Kidney (tissue), 14 donors: ENCODE measurements around the gene TAGLN2. TPM values are rescaled to one million over a fixed set of nuclear protein-coding genes. Genes with fewer than 3 reads are reported as not detected.

Experiments
- DNase-seq, 5 donors: peaks; one replicate each; pipeline ENCODE4 v3.0.0-alpha.2; 2013 to 2020
- FAIRE-seq: peaks from 2 replicates; lab custom pipeline; 2012; peaks lifted over from hg19 to GRCh38; lab: Jason Lieb, UNC
- H3K27ac ChIP-seq, 2 donors: one replicate each; pipeline ENCODE4 v1.7.0; 2013; ENCODE audit warnings: low read depth in 2 of 2, low read length in 2 of 2, inconsistent platforms in 1 of 2
- H3K27me3 ChIP-seq: one replicate; pipeline ENCODE4 v1.7.1; 2013; ENCODE audit warnings: low read length, inconsistent platforms; ENCODE audit not compliant: control insufficient read depth, insufficient read depth
- H3K36me3 ChIP-seq, 3 donors: one replicate each; pipeline versions ENCODE4 v1.7.0 to v1.7.1; 2013; ENCODE audit warnings: low read length in 3 of 3, control low read depth in 1 of 3, inconsistent platforms in 1 of 3; ENCODE audit not compliant: insufficient read depth in 3 of 3, control insufficient read depth in 2 of 3
- H3K4me1 ChIP-seq, 3 donors: one replicate each; pipeline versions ENCODE4 v1.7.0 to v1.7.1; 2013; ENCODE audit warnings: low read length in 3 of 3, inconsistent platforms in 1 of 3, low read depth in 1 of 3; ENCODE audit not compliant: control insufficient read depth in 2 of 3, insufficient read depth in 2 of 3
- H3K4me3 ChIP-seq, 3 donors: one replicate each; pipeline versions ENCODE4 v1.7.0 to v1.8.1; 2013; ENCODE audit warnings: low read length in 3 of 3, control low read depth in 1 of 3, inconsistent platforms in 1 of 3
- H3K9ac ChIP-seq, 3 donors: one replicate each; pipeline versions ENCODE4 v1.7.0 to v1.7.1; 2013; ENCODE audit warnings: low read length in 3 of 3, control low read depth in 1 of 3, inconsistent platforms in 1 of 3
- H3K9me3 ChIP-seq, 3 donors: one replicate each; pipeline versions ENCODE4 v1.7.0 to v1.7.1; 2013; ENCODE audit warnings: low read length in 3 of 3, control low read depth in 1 of 3, inconsistent platforms in 1 of 3; ENCODE audit not compliant: control insufficient read depth in 2 of 3, insufficient read depth in 1 of 3
- CTCF ChIP-seq: IDR thresholded peaks from 3 replicates; pipeline ENCODE4 v1.5.1; 2012; ENCODE audit warnings: mild to moderate bottlenecking, moderate library complexity, borderline replicate concordance; ENCODE audit not compliant: insufficient read depth; ENCODE audit errors: extremely low read depth
- intact Hi-C: fragments of 100-400 bp; cut with DNase I; formaldehyde crosslinking; loops from one replicate; pipeline ENCODE4 v1.11.1; 2022
- polyA plus RNA-seq: library from polyadenylated mRNA; stranded (reverse); fragments of 350-450 nt; fragmentation: Illumina TruSeq; extraction: RNeasy Lipid Tissue Mini Kit (QIAGEN cat#74804); gene quantifications from one replicate; pipeline ENCODE4 v1.2.3, GENCODE V29; 2014; ENCODE audit warnings: low read depth, low replicate concordance; ENCODE audit not compliant: insufficient read depth
- total RNA-seq: library from RNA; stranded (reverse); fragmentation: NEBNext Ultra II Directional; extraction: Animal tissue kit (Norgen Biotek cat#: 25700); gene quantifications from one replicate; pipeline ENCODE4 v1.2.1, GENCODE V29; 2021
- donor health status: control.
- donor health status: control.
- donor health status: control.
- donor health status: control.
- donor health status: control.
- donor health status: DM: yes; HTN: yes; CAD: no.
- donor health status: Normal renal cell carcinoma (clear cell type).

The TAGLN2 gene
- total and polyA plus RNA-seq, 2 donors from 2014 or later = 223 to 358 TPM

GRCh38 chr1:159930634-159931033 is 5.3 kb upstream of the TAGLN2 start:
- Histone ChIP-seq H3K36me3 (no peaks in the 10 kb centered on the region), H3K27me3 (no peaks in the 10 kb centered on the region), H3K4me1 (peaks cover 0 to 7% (median 0%) of the 10 kb centered on the region in 3 donors), H3K27ac (no peak overlapping the region), H3K9ac (no peak overlapping the region), H3K9me3 (no peaks in the 10 kb centered on the region), H3K4me3 (no peak overlapping the region)
- no peak for TF ChIP-seq CTCF
- FAIRE-seq (no peak), DNase-seq (peak in 1 of 5 donors; percentile 59)
- intact Hi-C loops = no loop called here

DNA sequence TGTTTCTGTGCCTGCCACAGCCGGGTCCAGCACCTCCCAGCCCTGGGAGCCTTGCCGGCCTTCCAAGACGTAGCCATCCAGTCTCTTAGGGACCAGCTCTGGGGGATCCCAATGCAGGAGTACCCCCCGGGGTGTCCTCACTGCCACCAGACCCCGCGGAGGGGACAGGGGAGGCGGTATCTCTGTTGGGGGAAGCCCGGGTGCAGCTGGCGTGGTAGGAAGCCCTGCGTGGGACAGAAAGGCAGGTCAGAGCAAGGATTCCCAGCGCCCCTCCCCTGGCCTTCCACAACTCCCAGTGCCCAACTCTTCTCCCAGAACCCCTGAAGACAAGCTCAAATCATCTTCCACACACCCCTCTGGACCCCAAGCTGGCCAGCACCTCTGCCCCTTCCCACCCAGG is 4.9 kb upstream of the TAGLN2 start:
- no peaks in the 10 kb centered on the region for H3K36me3 ChIP-seq
- FAIRE-seq (no peak), DNase-seq (peak in 1 of 5 donors; percentile 77)
- H3K27ac ChIP-seq = no peak overlapping the region
- intact Hi-C loops = no loop called here
- H3K27me3 ChIP-seq = no peaks in the 10 kb centered on the region
- H3K9ac ChIP-seq = no peak overlapping the region
- H3K4me3 ChIP-seq = no peak overlapping the region
- no peak for TF ChIP-seq CTCF
- no peaks in the 10 kb centered on the region for H3K9me3 ChIP-seq
- peaks cover 0 to 9% (median 0%) of the 10 kb centered on the region in 3 donors for H3K4me1 ChIP-seq

DNA sequence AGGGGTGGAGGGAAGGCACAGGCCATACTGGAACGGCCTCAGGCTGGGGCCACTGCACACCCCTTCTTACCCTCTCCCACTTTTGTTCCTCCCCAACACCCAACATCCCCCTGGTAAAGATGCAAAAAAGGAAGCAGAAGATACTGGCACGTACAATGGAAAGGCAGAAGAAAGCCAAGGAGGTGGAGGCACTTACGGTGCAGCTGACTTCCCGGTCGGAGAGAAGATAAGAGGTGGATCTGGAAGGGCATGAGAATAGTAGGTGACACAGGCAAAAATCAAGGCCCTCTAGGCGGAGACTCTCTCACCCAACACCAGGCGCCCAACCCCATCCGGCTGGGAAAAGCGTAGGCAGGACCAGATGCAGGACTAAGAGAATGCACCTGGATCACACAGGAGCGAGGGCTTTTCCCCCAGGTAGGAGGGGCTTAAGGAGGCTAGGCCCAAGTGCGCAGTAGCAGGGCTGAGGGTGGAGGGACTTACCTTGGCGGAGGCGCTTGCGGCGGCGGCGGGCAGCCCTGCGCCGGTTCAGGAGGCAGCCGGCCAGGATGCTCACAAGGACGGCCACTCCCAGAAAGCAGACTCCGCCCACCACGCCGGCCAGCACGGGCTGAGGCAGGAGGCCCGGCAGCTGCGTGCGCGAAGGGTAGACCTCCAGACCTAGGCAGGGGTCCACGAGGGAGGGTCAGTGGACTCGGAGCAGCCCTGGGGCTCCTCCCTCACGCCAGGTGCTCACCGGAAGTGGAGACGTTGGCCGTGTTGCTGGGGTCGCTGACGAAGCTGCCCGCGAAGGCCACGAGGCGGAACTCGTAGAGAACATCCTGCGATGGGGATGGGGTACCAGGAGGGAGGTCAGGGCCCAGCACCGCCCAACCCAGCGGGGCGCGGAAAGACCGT is 4.1 kb upstream of the TAGLN2 start:
- H3K9ac ChIP-seq = no peak overlapping the region
- no peaks in the 10 kb centered on the region for H3K9me3 ChIP-seq
- no peaks in the 10 kb centered on the region for H3K36me3 ChIP-seq
- H3K4me3 ChIP-seq = no peak overlapping the region
- FAIRE-seq (no peak), DNase-seq (peak in 1 of 5 donors; percentile 67)
- no peak overlapping the region for H3K27ac ChIP-seq
- H3K27me3 ChIP-seq = no peaks in the 10 kb centered on the region
- no peak for TF ChIP-seq CTCF
- intact Hi-C loops = no loop called here
- H3K4me1 ChIP-seq = peaks cover 0 to 9% (median 0%) of the 10 kb centered on the region in 3 donors
